NCI-H187 treated with DMSO at 0.1 percent for 48 hours (cell line): ENCODE measurements around the gene PPP1R12C.
"Not testable (repeated sequence)": the region's sequence is repeated elsewhere in the genome, so short reads cannot be mapped to it uniquely, and the experiment has no call there.

ENCODE experiments used
- DNase-seq: peaks from one replicate; lab custom pipeline; 2025; lab: John Stamatoyannopoulos, UW

Gene PPP1R12C

DNA sequence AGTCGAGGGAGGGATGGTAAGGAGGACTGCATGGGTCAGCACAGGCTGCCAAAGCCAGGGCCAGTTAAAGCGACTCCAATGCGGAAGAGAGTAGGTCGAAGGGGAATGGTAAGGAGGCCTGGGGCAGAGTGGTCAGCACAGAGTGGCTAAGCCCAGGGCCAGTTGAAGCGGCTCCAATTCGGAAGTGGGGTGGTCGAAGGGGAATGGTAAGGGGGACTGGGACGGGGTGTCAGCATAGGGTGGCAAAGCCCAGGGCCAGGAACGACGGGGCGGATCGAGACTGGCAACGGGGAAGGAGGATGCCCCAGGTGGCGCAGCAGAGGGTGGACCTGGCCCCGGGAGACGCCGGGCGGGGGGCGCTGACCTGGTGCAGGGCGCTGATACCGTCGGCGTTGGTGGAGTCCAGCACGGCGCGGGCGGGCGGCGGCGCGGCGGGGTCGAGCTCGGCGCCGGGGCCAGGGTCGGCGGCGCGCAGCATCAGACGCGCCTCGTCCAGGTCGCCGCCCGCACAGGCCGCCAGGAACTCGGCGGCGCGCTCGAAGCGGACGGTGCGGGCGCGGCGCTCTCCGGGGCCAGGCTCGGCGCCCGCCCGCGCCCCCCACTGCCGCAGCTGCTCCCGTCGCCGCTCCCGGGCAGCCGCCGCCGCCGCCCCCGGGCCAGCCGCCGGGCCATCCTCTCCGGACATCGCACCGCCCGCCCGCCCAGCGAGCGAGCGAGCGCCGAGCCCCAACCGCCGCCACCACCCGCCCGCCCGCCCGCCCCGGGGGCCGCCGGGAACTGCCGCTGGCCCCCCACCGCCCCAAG is at the start of gene PPP1R12C:
Gene PPP1R12C, minus strand, starts transcription at position 779 of the 804 bp plus-strand sequence. Its CDS starts 94 bp downstream, at position 685.
- no peak for DNase-seq

DNA sequence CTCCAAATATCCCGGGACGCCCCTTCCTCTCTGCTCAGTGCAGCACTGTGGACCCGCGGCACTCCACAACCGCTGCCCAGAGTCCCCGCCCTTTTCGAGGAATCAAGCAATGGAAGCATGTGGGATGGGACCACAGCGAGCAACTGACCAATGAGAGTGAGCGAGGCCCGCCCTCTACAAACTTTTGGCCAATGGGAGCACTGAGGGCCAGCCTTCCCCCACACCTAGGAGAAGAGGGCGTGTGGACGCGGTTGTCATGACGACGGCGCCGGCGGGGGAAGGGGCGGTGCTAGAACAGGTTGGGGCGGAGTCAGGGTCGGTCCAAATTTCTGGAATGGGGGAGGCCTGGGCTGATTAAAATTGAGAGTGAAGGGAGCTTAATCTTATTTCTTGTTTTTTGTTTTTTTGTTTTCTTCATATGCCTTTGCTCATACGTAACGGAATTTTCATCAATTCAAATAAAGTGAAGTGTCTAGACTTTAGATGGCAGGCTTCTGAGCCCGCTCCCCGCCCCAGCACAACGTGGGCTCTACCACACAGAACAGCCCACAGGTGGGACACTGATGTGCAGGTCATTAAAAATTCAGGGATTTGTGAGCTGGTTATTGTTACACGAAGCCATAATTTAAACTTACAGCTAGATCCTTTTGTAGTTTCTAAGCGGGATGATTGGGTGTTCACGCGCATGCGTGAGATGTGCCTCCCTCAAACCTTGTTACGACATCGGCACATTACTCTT is 49.3 kb upstream of the PPP1R12C start, which contains the start of gene DNAAF3:
Gene DNAAF3, minus strand, starts transcription at position 84 of the 739 bp plus-strand sequence. CDS start 200 bp downstream, outside the sequence.
- DNase-seq = peak; percentile 87

DNA sequence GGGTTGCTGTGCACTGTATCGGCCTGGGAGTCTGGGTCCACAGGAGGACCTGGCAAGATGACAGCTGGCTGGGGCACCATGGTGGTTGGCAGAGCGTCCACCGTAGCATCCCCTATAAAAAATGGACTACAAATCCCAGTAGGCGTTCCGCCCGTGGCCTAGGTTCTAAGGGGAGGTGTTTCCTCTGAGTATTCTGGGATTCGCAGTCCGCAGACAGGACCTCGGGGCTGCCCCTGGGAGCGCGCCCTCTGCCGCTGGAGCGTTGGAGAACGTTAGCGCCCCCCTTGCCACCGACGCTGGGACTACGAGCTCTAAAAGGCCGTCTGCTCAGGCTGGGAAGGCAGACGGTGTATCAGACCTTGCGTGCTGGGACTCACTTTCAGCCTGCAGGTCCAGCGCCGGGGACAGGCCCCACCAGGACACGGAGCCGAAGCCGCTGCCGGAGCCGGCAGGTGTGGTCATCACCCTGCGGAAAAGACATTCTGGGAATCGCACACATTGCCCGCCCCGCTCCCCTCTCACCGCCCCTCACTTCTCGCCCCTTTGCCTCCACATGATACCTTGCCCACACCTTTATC is 48.6 kb upstream of the PPP1R12C start:
- no peak for DNase-seq

DNA sequence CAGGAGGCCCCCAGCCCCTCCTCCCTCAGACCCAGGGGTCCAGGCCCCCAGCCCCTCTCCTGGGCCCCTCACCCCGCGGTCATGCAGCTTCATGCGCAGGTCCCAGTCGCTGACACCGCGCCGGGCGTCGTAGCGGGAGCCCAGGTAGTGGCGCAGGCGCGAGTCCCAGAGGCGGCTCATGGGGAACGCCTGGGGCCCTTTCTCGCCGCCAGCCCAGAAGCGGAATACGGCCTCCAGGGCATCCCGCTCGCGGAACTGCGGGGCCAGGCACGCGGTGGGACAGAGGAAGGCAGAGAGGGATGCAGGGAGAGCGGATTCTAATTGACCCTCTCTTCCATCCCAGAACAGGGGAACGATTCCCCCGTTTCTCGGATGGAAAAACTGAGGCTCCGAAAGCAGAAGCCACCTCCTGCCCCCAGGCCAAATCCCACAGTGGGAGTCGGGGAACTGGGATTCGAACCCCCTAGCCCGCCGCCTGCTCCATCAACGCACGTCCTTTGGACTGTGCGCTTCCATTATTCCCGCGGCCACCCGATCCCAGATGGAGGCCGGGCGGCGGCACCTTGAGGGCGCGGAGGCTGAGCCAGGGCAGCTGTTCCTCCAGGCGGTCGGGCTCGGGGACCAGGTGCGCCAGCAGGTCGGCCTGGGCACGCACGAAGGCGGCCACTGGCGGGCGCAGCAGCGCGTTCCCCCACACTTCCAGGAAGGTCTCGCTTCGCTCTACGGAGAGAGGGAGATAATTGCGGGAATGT is 44.3 kb upstream of the PPP1R12C start:
- no peak for DNase-seq

DNA sequence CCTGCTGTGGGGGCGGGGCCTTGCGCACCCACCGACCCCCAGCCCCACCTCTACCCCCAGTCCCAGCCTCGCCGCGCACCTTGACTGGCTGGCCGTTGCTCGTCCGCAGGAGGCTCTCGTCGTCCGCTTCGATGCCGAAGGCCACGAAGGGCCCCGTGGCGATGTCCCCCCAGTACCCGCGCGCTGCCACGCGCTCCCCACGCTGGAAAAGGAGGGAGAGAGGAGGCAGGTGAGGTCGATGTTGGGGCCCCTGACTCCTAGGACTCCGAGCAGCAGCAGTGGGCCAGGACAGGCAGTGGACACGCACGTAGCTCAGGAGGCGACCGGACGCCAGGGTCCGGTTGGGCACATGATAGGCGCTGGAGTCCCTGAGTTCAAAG is 43.5 kb upstream of the PPP1R12C start:
- no peak for DNase-seq

DNA sequence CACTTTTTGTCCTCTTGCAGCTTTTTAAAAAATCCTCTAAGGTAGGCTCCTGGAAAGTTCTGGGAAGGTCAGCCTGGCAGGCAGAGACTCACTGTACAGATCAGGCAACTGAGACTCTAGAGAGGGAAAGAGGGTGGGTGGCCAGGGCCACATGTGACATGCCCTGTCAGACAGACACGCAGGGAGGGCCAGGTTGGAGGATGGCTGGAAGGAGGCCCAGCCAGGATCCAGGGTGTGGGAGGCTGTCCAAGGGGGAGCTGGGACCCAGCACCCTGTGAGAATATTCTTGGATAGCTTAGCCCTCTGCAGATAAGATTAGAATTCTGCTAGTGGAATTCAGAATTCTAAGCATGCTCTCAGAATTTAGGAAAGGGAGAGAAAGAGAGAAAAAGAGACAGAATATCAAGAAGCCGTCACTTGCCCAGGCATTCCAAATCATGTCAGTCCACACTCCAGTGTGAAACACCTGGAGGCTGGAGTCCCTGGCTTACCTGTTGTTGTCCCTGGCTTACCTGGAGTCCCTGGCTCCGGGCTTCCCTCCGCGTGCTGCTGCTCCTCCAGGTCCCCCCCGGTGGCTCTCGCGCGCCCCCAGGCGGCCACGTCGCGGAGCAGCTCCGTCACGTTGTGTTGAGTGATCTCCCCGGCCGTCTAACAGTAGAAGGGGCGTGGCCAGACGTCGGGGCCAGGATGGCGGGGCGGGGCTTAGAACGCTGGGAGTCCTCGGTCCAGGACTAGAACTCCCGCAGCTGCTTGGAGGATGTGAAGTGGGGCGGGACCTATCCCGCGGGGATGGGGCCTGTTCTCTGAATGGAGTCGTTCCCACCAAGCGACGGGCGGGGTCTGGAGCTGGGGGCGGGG is 42.9 kb upstream of the PPP1R12C start:
- DNase-seq = peak; percentile 84

DNA sequence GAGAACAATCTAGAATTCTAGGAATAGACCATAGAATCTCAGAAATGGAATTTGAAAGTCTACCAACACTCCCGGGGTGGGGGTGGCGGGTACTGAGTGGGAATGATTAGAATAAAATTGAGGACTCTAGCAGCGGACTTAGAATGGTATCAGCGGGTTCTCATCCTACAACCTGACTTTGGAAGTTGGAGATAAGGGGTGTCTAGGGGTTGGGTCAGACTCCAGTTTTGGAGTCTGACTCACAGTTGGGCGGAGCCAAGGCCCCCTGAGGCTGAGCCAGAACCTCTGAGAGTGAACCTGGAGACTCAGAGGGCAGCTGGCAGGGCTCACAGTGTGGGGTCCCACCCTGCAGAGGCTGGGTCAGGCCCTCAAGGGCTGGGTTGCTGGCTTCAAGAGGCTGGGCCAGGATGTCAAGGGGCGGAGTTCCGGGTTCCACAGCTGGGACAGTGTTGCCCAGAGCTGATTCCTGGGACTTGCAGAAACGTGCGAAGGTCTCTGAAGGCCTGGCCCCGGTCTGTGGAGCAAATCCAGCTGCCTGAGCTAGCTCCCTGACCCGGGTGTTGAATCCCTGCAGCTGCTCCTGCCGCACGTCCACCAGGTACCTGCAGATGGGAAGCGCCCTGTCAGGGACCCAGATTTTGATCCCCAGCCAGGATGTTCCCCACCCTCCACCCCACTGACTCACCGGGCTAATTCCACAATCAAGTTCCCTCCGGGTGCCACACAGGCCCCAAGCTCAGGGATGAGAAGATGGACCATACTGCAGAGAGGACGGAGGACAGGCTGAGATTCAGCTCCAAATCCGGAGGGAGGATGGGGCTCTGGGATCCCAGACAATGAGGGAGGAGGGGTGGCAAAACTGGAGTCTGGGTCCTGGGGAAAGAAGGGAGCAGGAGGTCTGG is 41.7 kb upstream of the PPP1R12C start:
- no peak for DNase-seq

DNA sequence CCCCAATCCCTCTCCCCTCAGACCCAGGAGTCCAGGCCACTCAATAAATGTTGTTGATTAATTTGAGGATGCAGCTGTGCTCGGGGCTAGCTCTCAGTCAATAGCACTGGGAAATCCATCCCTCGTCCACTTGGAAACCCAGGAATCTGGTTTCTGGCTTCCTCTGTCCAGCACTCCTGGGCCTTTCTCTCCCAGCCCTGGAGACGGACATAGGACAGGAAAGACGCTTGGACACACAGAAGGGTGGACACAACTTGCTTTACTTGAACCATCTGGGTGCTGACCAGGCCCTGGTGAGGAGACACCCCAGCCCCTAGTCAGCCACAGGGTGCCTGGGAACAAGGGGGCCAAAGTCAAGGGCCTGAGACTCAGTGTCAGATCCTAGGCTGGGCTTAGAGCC is 41.0 kb upstream of the PPP1R12C start:
- DNase-seq = no peak

DNA sequence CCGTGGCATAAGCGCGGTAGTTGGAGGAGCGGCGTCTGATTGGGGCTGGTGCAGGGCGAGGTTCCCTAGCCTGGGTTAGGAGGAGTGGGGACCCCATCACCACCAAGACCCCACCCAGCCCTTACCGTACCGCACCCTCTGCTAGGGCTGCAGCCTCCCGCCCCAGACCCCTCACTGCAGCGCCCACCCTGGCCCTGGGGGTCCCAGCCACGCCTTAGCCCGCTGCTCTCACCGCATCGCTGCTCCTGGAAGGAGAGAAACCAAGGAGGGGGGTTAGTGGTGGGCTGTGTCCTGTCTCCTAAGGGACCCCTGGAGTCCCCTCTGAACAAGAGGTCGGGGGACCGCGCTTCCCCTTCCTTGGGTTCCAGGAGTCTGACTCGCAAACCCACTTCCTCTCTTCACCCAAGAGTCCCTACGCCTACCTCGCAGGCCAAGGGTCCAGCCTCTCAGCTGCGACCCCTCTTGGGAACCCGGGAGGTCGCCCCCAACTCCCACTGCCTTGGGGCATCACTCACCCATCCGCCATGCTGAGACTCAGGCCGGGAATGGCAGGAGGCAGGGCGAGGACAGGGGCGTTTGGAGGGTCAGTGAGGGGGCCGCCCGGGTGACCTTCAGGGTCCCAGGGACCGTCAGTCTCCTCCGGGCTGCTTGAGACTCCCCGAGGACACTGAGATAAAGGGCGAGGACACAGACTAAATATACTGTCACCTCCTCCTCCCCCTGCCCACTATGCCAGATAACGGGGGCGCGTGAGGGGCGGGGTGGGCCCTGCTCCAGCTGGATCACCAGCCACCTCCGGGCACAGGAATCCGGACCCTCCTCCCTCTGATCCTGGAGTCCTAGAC is 39.8 kb upstream of the PPP1R12C start, which contains the start of gene TNNI3:
Gene TNNI3, minus strand, starts transcription at position 669 of the 845 bp plus-strand sequence. Its CDS starts 143 bp downstream, at position 526.
- DNase-seq = no peak

DNA sequence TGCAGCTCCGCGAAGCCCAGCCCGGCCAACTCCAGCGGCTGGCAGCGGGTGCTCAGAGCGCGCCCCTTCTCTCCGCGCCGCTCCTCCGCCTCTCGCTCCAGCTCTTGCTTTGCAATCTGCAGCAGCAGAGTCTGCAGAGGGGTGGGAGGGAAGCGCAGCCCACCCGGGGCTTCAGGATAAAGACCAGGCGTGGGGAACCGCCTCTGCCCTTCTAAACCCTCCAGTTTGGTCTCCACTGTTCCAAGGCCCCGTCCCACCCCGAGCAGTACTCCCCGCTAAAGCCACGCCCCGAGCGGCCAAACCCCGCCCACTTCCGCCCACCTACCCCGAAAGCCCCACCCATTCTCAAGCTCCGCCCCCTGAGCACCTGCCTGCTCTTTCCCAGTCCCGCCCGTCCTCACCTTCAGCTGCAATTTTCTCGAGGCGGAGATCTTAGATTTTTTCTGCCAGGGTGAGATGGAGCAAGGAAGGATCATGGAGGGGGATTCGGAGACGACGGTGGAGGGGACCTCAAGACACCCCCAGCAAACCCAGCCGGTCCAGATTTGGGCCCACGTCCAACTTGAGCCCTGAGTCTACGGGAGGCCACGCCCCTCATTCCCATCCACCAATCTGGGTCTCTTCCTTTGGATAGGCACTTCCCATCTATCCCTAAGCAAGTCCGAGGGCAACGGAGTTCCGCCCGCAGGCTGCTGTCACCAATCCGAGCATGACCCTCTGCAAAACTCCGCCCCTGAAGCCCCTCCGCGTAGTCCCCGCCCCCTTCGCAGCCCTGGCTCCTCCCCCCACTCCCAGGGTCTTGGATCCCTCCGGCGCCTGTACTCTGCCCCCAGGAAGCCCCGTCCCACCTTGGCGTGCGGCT is 39.0 kb upstream of the PPP1R12C start:
- no peak for DNase-seq

DNA sequence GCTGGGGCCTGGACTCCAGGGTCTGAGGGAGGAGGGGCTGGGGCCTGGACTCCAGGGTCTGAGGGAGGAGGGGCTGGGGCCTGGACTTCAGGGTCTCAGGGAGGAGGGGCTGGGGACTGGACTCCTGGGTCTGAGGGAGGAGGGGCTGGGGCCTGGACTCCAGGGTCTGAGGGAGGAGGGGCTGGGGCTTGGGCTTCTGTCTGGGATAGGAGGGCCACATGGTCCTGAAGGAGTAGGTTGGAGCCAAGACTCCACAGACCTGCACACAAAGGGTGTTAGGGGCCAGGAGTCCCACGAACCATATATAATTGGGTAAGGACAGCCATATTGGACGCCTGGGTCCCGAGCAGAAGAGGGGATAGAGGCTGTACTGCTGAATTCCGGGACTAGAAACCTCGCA is 38.3 kb upstream of the PPP1R12C start:
- DNase-seq = not testable (repeated sequence)

DNA sequence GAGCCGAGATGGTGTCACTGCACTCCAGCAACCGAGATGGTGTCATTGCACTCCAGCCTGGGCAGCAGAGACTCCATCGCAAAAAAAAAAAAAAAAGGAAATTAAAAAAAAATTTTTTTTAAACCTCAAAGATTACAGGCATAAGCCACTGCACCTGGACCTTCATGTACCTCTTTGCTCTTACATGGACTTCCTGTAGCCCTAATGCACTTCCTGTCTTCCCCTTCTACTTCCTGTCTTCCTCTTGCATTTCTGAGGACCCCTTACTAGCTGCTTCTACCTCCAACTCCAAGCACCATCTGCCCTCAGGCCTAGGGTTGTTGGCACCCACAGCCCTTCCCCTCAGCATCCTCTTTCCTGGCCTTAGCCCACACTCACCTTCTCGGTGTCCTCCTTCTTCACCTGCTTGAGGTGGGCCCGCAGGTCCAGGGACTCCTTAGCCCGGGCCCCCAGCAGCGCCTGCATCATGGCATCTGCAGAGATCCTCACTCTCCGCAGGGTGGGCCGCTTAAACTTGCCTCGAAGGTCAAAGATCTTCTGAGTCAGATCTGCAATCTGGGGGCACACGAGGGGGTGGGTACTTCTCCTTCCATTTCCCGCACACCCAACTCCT is 36.3 kb upstream of the PPP1R12C start:
- DNase-seq = no peak

DNA sequence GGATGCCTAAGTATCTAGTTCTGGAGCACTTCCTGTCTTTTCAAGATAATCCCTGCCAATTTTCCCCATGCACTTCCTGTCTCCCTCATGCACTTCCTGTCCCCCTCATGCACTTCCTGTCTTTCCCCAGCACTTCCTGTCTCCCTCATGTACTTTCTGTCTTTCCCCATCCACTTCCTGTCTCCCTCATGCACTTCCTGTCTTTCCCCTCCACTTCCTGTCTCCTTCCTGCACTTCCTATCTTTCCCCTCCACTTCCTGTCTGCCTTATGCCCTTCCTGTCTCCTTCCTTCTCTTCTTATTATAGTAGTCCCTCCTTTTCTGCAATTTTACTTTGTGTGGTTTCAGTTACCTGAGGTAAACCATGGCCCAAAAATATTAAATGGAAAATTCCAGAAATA is 34.6 kb upstream of the PPP1R12C start:
- no peak for DNase-seq

DNA sequence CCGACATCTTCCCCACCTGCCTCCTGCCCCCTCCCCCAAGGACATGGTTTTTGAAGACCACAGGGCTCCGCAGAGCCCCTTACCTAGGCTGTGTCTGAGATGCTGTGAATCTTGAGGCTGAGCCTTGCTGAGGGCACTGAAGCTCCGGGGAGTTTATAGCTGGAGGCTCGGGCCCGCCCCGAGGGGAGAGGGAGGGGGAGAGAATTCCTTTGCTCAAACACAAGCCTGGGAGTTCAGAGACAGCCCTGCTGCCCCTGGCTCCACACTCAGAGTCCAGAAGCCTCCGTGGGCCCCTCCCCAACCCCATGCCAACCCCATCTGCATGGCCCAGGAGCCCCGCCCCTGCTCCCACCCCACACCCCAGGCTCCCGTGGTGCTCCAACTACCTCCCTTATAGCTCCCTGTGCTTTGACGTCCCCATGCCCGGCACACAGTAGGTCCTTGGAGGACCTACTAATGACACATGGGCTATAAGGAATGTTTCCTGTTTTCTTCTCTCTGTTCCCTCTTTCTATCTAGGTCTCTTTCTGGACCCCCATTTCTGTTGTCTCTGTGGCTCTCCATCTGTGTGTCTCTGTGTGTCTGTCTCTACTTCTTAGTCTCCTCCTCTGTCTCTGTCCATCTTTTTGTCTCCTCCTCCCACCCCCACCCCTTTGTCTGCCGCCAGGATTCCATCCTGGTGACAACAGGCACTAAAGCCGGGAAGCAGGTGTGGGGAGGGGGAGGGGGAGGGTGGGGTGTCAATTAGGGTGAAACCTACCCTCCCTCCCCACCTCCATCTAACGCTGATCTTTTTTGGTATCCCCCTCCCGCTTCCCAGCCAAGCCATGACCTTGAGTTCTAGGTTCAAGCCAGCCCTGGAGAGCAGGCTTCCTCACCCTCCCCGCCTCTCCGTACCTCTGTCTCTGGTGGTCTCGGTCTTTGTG is 31.9 kb upstream of the PPP1R12C start, which contains the start of gene TNNT1:
Gene TNNT1, minus strand, starts transcription at position 129 of the 926 bp plus-strand sequence. CDS start 2,049 bp downstream, outside the sequence.
- DNase-seq = no peak

DNA sequence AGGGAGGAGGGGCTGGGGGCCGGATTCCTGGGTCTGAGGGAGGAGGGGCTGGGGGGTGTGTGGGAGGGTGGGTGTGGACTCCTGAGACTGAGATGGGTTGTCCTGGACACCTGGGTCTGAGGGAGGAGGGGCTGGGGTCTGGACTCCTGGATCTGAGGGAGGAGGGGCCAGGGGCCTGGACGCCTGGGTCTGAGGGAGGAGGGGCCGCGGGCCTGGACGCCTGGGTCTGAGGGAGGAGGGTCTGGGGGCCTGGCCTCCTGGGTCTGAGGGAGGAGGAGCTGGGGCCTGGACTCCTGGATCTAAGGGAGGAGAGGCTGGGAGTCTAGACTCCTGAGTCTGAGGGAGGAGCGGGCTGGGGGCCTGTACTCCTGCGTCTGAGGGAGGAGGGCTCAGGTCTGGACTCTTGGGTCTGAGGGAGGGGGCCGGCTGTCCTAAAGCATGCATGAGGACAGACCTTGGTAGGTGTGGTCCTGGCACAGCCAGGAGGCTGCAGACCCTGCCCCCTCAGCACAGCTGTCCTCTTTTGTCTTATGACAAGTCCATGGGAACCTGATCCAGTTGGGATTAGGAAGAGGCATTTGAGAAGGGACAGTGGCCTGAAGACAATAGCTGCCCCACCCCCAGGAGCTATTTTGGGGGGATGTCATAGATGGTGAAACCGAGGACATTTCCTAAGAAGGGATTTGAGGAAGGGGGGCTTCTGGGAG is 30.3 kb upstream of the PPP1R12C start:
- DNase-seq = no peak
